K562 (cell line): ENCODE results near the gene C1QA. TPM values are rescaled to one million over a fixed set of nuclear protein-coding genes. Genes with fewer than 3 reads are reported as not detected.
A peak's percentile ranks its signal among the peaks of the same experiment; 100 is the strongest.

Source experiments
- ATAC-seq: fragments of 200-7000 bp; cut with Tn5 transposase; 3 replicates; pipeline ENCODE4 v1.9.1; 2020; ENCODE audit warnings: moderate library complexity
- BruUV-seq: library from RNA; stranded (reverse); fragments of 400-500 nt; replicated peaks from 2 replicates; lab custom pipeline; 2021; lab: Mats Ljungman, UMichigan
- CTCF ChIA-PET: fragments of 300-600 bp; formaldehyde crosslinking; extraction: SDS; loops from one replicate; lab custom pipeline; 2021; ENCODE audit warnings: low intra/inter-chr PET ratio; lab: Yijun Ruan, JAX
- POLR2A ChIA-PET: fragments of 300-600, 350-650 bp; sonication (Branson Sonifier 250); formaldehyde crosslinking; extraction: SDS; loops from one replicate; lab custom pipeline; 2021; ENCODE audit warnings: antibody characterized with exemption, inconsistent platforms; lab: Yijun Ruan, JAX
- DNase-seq, 4 experiments: peaks; one replicate each; pipeline versions ENCODE4 v3.0.0 to v3.0.0-alpha.2; 2011 to 2018; ENCODE audit warnings: low spot score in 3 of 4, mixed read lengths in 3 of 4; ENCODE audit errors: extremely low read depth in 1 of 4
- FAIRE-seq: peaks from 2 replicates; lab custom pipeline; 2011; peaks lifted over from hg19 to GRCh38; lab: Jason Lieb, UNC
- H2AFZ ChIP-seq: 2 replicates; pipeline ENCODE4 v1.6.0; 2011; ENCODE audit warnings: low read depth, low read length, control low read depth, inconsistent platforms
- H3K27ac ChIP-seq: fragments of 200-600 bp; 3 replicates; pipeline ENCODE4 v1.8.0; 2011; ENCODE audit warnings: low read depth, mild to moderate bottlenecking, control low read depth, inconsistent platforms, low read length, moderate library complexity, mixed read lengths; ENCODE audit errors: extremely low read depth
- H3K27me3 ChIP-seq, 2 experiments: fragments of 300-600 bp in 1 of 2; 2 replicates in 1 of 2; 3 replicates in 1 of 2; pipeline versions ENCODE4 v1.6.0 to v1.8.0; 2011; ENCODE audit warnings: inconsistent platforms in 2 of 2, low read length in 2 of 2, mild to moderate bottlenecking in 1 of 2, mixed read lengths in 1 of 2, moderate library complexity in 1 of 2; ENCODE audit not compliant: control insufficient read depth in 2 of 2, insufficient read depth in 2 of 2
- H3K36me3 ChIP-seq: fragments of 300-600 bp; 3 replicates; pipeline ENCODE4 v1.8.0; 2011; ENCODE audit warnings: mild to moderate bottlenecking, low read length, inconsistent platforms; ENCODE audit not compliant: control insufficient read depth, insufficient read depth
- H3K4me1 ChIP-seq, 2 experiments: fragments of 200-600 bp in 1 of 2; replicated peaks in 1 of 2; 2 replicates in 1 of 2; 3 replicates in 1 of 2; pipeline versions ENCODE4 v1.5.1 to v1.8.0; 2011; ENCODE audit warnings: inconsistent platforms in 2 of 2, low read length in 2 of 2, mild to moderate bottlenecking in 1 of 2, mixed read lengths in 1 of 2, moderate library complexity in 1 of 2; ENCODE audit not compliant: control insufficient read depth in 2 of 2, insufficient read depth in 2 of 2
- H3K4me2 ChIP-seq: 2 replicates; pipeline ENCODE4 v1.6.1; 2011; ENCODE audit warnings: low read length, control low read depth, inconsistent platforms, mixed read lengths; ENCODE audit not compliant: insufficient read depth
- H3K4me3 ChIP-seq: fragments of 200-600 bp; sonication (generic), shearing (Covaris generic); 2 replicates; pipeline ENCODE4 v1.5.1; 2016; ENCODE audit warnings: control low read depth, inconsistent platforms
- H3K79me2 ChIP-seq: fragments of 200-600 bp; 3 replicates; pipeline ENCODE4 v1.8.0; 2011; ENCODE audit warnings: low read length, inconsistent platforms; ENCODE audit not compliant: control insufficient read depth, insufficient read depth
- H3K9ac ChIP-seq, 2 experiments: 2 replicates each; pipeline versions ENCODE4 v1.6.0 to v1.6.1; 2011; ENCODE audit warnings: low read depth in 2 of 2, low read length in 2 of 2, control low read depth in 1 of 2, inconsistent platforms in 1 of 2, mild to moderate bottlenecking in 1 of 2, mixed read lengths in 1 of 2; ENCODE audit not compliant: insufficient read depth in 1 of 2
- H3K9me1 ChIP-seq: one replicate; pipeline ENCODE4 v1.6.0; 2011; ENCODE audit warnings: inconsistent platforms, mild to moderate bottlenecking, low read length, moderate library complexity; ENCODE audit not compliant: control insufficient read depth, insufficient read depth
- H3K9me3 ChIP-seq: replicated peaks from 2 replicates; pipeline ENCODE4 v1.5.1; 2011; ENCODE audit warnings: low read depth, low read length, inconsistent platforms; ENCODE audit not compliant: control insufficient read depth, insufficient read depth
- H4K20me1 ChIP-seq: replicated peaks from 2 replicates; pipeline ENCODE4 v1.6.1; 2011; ENCODE audit warnings: low read length, inconsistent platforms, mixed read lengths; ENCODE audit not compliant: control insufficient read depth, insufficient read depth
- CBX8 ChIP-seq: fragments of 200-600 bp; sonication (generic); IDR thresholded peaks from 2 replicates; pipeline ENCODE4 v1.6.1; 2012; ENCODE audit warnings: borderline replicate concordance, mixed run types, low read depth, mild to moderate bottlenecking, moderate library complexity, mixed read lengths, low read length, control low read depth, inconsistent platforms; ENCODE audit not compliant: poor library complexity, severe bottlenecking; ENCODE audit errors: extremely low read depth
- DEAF1 ChIP-seq: fragments of 450-650 bp; formaldehyde crosslinking; IDR thresholded peaks from 2 replicates; pipeline ENCODE4 v1.4.0; 2020; ENCODE audit warnings: mild to moderate bottlenecking, moderate library complexity
- ESRRA ChIP-seq: fragments of 450-650 bp; IDR thresholded peaks from 2 replicates; pipeline ENCODE4 v1.6.1; 2014; ENCODE audit warnings: low read depth, mild to moderate bottlenecking, moderate library complexity, borderline replicate concordance
- FOXP1 ChIP-seq: sonication (generic); formaldehyde crosslinking; IDR thresholded peaks from 2 replicates; pipeline ENCODE4 v1.8.0; 2022; ENCODE audit warnings: mild to moderate bottlenecking, missing genetic modification reagents
- HNRNPUL1 ChIP-seq: fragments of 200-400 bp; formaldehyde crosslinking; IDR thresholded peaks from 2 replicates; pipeline ENCODE4 v1.6.1; 2017; ENCODE audit warnings: low read length
- KLF13 ChIP-seq: fragments of 450-650 bp; IDR thresholded peaks from 2 replicates; pipeline ENCODE4 v1.6.1; 2016; ENCODE audit warnings: missing genetic modification characterization, low read depth, mild to moderate bottlenecking, missing compliant biosample characterization, moderate library complexity, borderline replicate concordance
- POLR2AphosphoS5 ChIP-seq: IDR thresholded peaks from 2 replicates; pipeline ENCODE4 v1.6.1; 2011; ENCODE audit warnings: mild to moderate bottlenecking, low read depth, low read length, moderate library complexity; ENCODE audit not compliant: control insufficient read depth, insufficient read depth
- SMAD4 ChIP-seq: fragments of 250-450 bp; sonication (Bioruptor Pico); conservative IDR thresholded peaks from 2 replicates; pipeline ENCODE4 v1.8.0; 2021; ENCODE audit warnings: inconsistent platforms, mild to moderate bottlenecking, moderate library complexity
- STAT6 ChIP-seq: sonication (generic); formaldehyde crosslinking; IDR thresholded peaks from 2 replicates; pipeline ENCODE4 v1.8.1; 2023; ENCODE audit warnings: mild to moderate bottlenecking, missing genetic modification reagents
- ZNF445 ChIP-seq: fragments of 250-450 bp; sonication (Bioruptor Pico); IDR thresholded peaks from 2 replicates; pipeline ENCODE4 v1.4.0; 2020; ENCODE audit warnings: low read depth, mild to moderate bottlenecking, moderate library complexity
- ZNF639 ChIP-seq, 2 experiments: fragments of 200-800 bp in 1 of 2; sonication (Bioruptor generic) in 1 of 2; sonication (generic) in 1 of 2; formaldehyde crosslinking in 1 of 2; IDR thresholded peaks in 1 of 2; conservative IDR thresholded peaks in 1 of 2; 2 replicates each; pipeline versions ENCODE4 v1.5.0 to v1.6.1; 2016 to 2020; ENCODE audit warnings: missing compliant biosample characterization in 1 of 2, missing genetic modification characterization in 1 of 2, missing genetic modification reagents in 1 of 2
- WGBS: fragments of 100-300 bp; shearing (Covaris generic); methylation state at CpG from one replicate; pipeline ENCODE4 v1.1.6; 2016; ENCODE audit warnings: low coverage, mixed read lengths; ENCODE audit not compliant: insufficient coverage; ENCODE audit errors: missing lambda C conversion rate; 5-methylcytosine and 5-hydroxymethylcytosine counted together
- in situ Hi-C: fragments of 300-500 bp; cut with MboI; formaldehyde crosslinking; loops from 4 replicates; pipeline ENCODE4 v1.15.0; 2018; ENCODE audit warnings: inconsistent platforms, mixed read lengths
- intact Hi-C: fragments of 100-400 bp; cut with micrococcal nuclease; formaldehyde crosslinking; loops from 2 replicates; pipeline ENCODE4 v1.14.2; 2022
- polyA plus RNA-seq, 8 experiments: library from polyadenylated mRNA; depleted of rRNA in 4 of 8; stranded (reverse) in 5 of 8; unstranded in 3 of 8; fragments of >200 nt; fragmentation: Nextera tagmentation in 2 of 8; fragmentation: Illumina TruSeq in 1 of 8; extraction: Ambion mirVana in 2 of 8; extraction: Trizol in 1 of 8; gene quantifications; 2 replicates each; pipeline versions ENCODE4 v1.2.1 to v1.2.3, GENCODE V29; 2011 to 2014; ENCODE audit warnings: inconsistent platforms in 1 of 8, missing spikeins in 1 of 8
- total RNA-seq, 7 experiments: library from RNA; depleted of rRNA in 6 of 7; stranded (reverse); fragments of >200 nt in 6 of 7; fragmentation: Illumina TruSeq in 2 of 7; extraction: Trizol in 2 of 7; gene quantifications; 2 replicates each; pipeline versions ENCODE4 v1.2.1 to v1.2.3, GENCODE V29; 2011 to 2021; ENCODE audit warnings: low replicate concordance in 1 of 7

Gene C1QA
- total and polyA plus RNA-seq, 9 of the 15 experiments (the other 6 are each of a cell fraction or from before 2014, with no cell fraction given): 0.71 TPM; not detected in 8

DNA sequence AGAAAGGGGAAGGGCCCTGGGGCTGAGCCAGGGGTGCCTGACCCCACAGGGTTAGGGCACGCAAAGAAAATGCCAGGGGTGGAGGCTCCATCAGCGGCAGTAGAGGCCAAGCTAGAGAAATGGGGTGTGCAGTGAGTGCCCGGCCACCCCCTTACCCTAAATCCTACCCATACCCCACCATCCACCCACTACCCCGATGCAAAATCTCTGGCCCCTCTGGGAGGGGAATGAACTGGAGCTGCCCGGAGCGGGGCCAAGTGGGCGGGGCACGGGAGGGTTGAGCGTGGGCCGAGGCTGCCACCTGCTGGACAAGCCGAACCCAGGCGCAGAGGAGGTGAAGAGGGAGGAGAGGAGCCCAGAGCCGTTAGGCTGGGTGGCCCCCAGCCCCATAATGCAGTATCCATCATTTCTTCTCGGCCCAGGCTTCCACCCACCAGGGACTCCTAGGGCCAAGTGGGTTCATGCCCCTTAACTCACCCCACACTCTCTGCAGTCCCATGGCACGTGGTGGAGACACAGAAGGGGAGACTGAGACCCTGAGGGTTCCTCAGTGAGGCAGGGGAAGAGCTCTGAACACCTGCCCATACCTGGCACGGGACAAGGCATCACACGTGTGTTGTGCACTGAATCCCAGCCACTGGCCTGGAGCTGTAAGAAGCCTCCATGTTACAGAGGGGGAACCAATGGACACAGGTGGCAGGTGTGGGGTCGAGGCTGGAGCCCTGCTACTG, 5.6 kb downstream of the C1QA start:
- H3K79me2 ChIP-seq: no peaks in the 10 kb centered on the region
- no peak overlapping the region for H2AFZ ChIP-seq
- 2% methylated on average over 16 of the region's 18 CpGs for WGBS
- no peaks in the 10 kb centered on the region for H3K36me3 ChIP-seq
- H3K27ac ChIP-seq: no peak overlapping the region
- no TSS peak for BruUV-seq
- ChIA-PET CTCF (interaction anchor here (0.6 to 6.1 kb wide), 8 partner anchors 112 to 589 kb away, joined by 3 to 96 read pairs (median 5); no protein-coding TSS in a partner anchor), POLR2A (interaction anchor here (0.6 to 1.1 kb wide), 5 partner anchors 43 to 443 kb away, joined by 3 to 5 read pairs (median 3); no protein-coding TSS in a partner anchor)
- no peaks in the 10 kb centered on the region for H3K9me3 ChIP-seq
- peaks cover 0 to 13% of the 10 kb centered on the region in 2 experiments; a peak in 3 of 5 replicates for H3K4me1 ChIP-seq
- FAIRE-seq (peak; percentile 73), ATAC-seq (peak; percentile 95), DNase-seq (peak; percentile 83 to 94 (median 92))
- intact Hi-C loops (loop anchor here (1.0 to 5.0 kb wide), 5 partner anchors 18 to 509 kb away; no protein-coding TSS in a partner anchor), in situ Hi-C loops (no loop called here)
- H3K27me3 ChIP-seq: peaks cover 1 to 42% of the 10 kb centered on the region in 2 experiments; a peak in 3 of 5 replicates
- H3K9ac ChIP-seq: peak overlapping the region in 1 of 2 experiments; percentile 2; a peak in 1 of 4 replicates
- H4K20me1 ChIP-seq: peaks cover 39% of the 10 kb centered on the region
- H3K4me3 ChIP-seq: no peak overlapping the region
- H3K9me1 ChIP-seq: no peaks in the 10 kb centered on the region
- no peak overlapping the region for H3K4me2 ChIP-seq
- no peak for TF ChIP-seq FOXP1 (CRISPR knock-in tag)
- TF ChIP-seq STAT6 (CRISPR knock-in tag): no peak
- TF ChIP-seq KLF13 (tag): peak; percentile 100
- no peak for TF ChIP-seq SMAD4 (CRISPR knock-in tag)
- TF ChIP-seq ZNF639 (CRISPR knock-in tag; conservative IDR thresholded peaks at IDR 0.05 in 1 of 2, IDR thresholded peaks at IDR 0.05 in 1 of 2): no peak
- TF ChIP-seq CBX8: no peak
- TF ChIP-seq HNRNPUL1: no peak
- TF ChIP-seq ESRRA: no peak
- TF ChIP-seq DEAF1: peak; percentile 94
- no peak for TF ChIP-seq POLR2AphosphoS5
- no peak for TF ChIP-seq ZNF445 (CRISPR knock-in tag)
